ENCODE measurements around the gene IQSEC1. TPM values are rescaled to one million over a fixed set of nuclear protein-coding genes. Genes with fewer than 3 reads are reported as not detected.

IQSEC1 gene
- total RNA-seq, 1 donor from 2014 or later, result 70.1 TPM

GRCh38 chr3:13016721-13017255 lies 56.4 kb downstream of the IQSEC1 start:
- no peak for DNase-seq (ENCODE audit: low spot score)

GRCh38 chr3:13016083-13016720 lies 57.0 kb downstream of the IQSEC1 start:
- no peak for DNase-seq (ENCODE audit: low spot score)

GRCh38 chr3:13015286-13016082 lies 57.7 kb downstream of the IQSEC1 start:
- DNase-seq (ENCODE audit: low spot score), result no peak

- no peak for DNase-seq (ENCODE audit: low spot score)
Measured at GRCh38 chr3:13014755-13015285, 58.4 kb downstream of the IQSEC1 start.

GRCh38 chr3:13013994-13014754 lies 59.1 kb downstream of the IQSEC1 start:
- DNase-seq (ENCODE audit: low spot score), result no peak

- DNase-seq (ENCODE audit: low spot score), result no peak
Measured at GRCh38 chr3:13013566-13013965, 59.7 kb downstream of the IQSEC1 start.

- no peak for DNase-seq (ENCODE audit: low spot score)
Measured at GRCh38 chr3:13013151-13013561, 60.1 kb downstream of the IQSEC1 start.

- DNase-seq (ENCODE audit: low spot score), result no peak
Measured at GRCh38 chr3:13012221-13012691, 61.0 kb downstream of the IQSEC1 start.

- no peak for DNase-seq (ENCODE audit: low spot score)
Measured at GRCh38 chr3:13011573-13012220, 61.5 kb downstream of the IQSEC1 start.

- DNase-seq (ENCODE audit: low spot score), result no peak
Measured at GRCh38 chr3:13010780-13011572, 62.3 kb downstream of the IQSEC1 start.

GRCh38 chr3:13009946-13010315 lies 63.3 kb downstream of the IQSEC1 start:
- no peak for DNase-seq (ENCODE audit: low spot score)

GRCh38 chr3:13009132-13009945 lies 63.9 kb downstream of the IQSEC1 start:
- no peak for DNase-seq (ENCODE audit: low spot score)

- no peak for DNase-seq (ENCODE audit: low spot score)
Measured at GRCh38 chr3:13008155-13008995, 64.9 kb downstream of the IQSEC1 start.

GRCh38 chr3:13007251-13007941 lies 65.8 kb downstream of the IQSEC1 start:
- no peak for DNase-seq (ENCODE audit: low spot score)

- no peak for DNase-seq (ENCODE audit: low spot score)
Measured at GRCh38 chr3:13006216-13006990, 66.8 kb downstream of the IQSEC1 start.

- no peak for DNase-seq (ENCODE audit: low spot score)
Measured at GRCh38 chr3:13005301-13005700, 67.9 kb downstream of the IQSEC1 start.

GRCh38 chr3:13004376-13004775 lies 68.9 kb downstream of the IQSEC1 start:
- DNase-seq (ENCODE audit: low spot score), result no peak
